Measurements from ENCODE around the gene ACSS1. TPM values are rescaled to one million over a fixed set of nuclear protein-coding genes. Genes with fewer than 3 reads are reported as not detected.

Gene ACSS1
- polyA plus RNA-seq, 2 of the 4 experiments (the other 2 are of a cell fraction) = 7.2 to 7.6 TPM

- TF ChIP-seq RAD21 (conservative IDR thresholded peaks at IDR 0.05 in 1 of 2, IDR thresholded peaks at IDR 0.05 in 1 of 2) (no peak), ATOH8 (CRISPR knock-in tag; IDR thresholded peaks at IDR 0.05; ENCODE audit: low read depth) (no peak), JUN (IDR thresholded peaks at IDR 0.05) (no peak), TP53 (CRISPR knock-in tag; IDR thresholded peaks at IDR 0.05) (no peak)
Observed at GRCh38 chr20:25016471-25016870, 41.5 kb downstream of the ACSS1 start (continued).

- no peaks in the 10 kb centered on the region for H3K4me1 ChIP-seq
- 90% methylated on average over 11 of the region's 11 CpGs for WGBS (ENCODE audit: missing lambda C conversion rate)
- H3K27ac ChIP-seq = no peak overlapping the region
- ATAC-seq = no peak
- ChIA-PET CTCF (interaction anchor here (0.5 to 14.2 kb wide), 3 partner anchors 19 to 419 kb away, joined by 3 to 113 read pairs (median 3); no protein-coding TSS in a partner anchor), POLR2A (no interaction called here)
- no peaks in the 10 kb centered on the region for H3K9me3 ChIP-seq
- TF ChIP-seq EP300 (IDR thresholded peaks at IDR 0.05) (no peak), CEBPB (IDR thresholded peaks at IDR 0.05) (no peak), EHMT2 (IDR thresholded peaks at IDR 0.05; ENCODE audit: low read depth) (no peak), TFCP2L1 (CRISPR knock-in tag; IDR thresholded peaks at IDR 0.05) (no peak), PBX3 (IDR thresholded peaks at IDR 0.05) (no peak), E2F6 (IDR thresholded peaks at IDR 0.05; ENCODE audit: borderline replicate concordance, low read depth) (no peak), CTCF (IDR thresholded peaks at IDR 0.05) (no peak), RCOR1 (IDR thresholded peaks at IDR 0.05; ENCODE audit: low read depth, low read length) (no peak), PHF8 (IDR thresholded peaks at IDR 0.05; ENCODE audit: borderline replicate concordance, low read depth) (no peak), RAD21 (conservative IDR thresholded peaks at IDR 0.05 in 1 of 2, IDR thresholded peaks at IDR 0.05 in 1 of 2) (no peak), ATOH8 (CRISPR knock-in tag; IDR thresholded peaks at IDR 0.05; ENCODE audit: low read depth) (no peak)
- H3K4me3 ChIP-seq = no peak overlapping the region
- DNase-seq (ENCODE audit: low read depth in 1 of 2, low spot score in 1 of 2) = no peak
- no peak overlapping the region for H3K4me2 ChIP-seq
- FAIRE-seq = no peak
Observed at GRCh38 chr20:25015986-25016385, 42.0 kb downstream of the ACSS1 start.

GRCh38 chr20:25014816-25015215 lies 43.1 kb downstream of the ACSS1 start:
- 75% methylated on average over 11 of the region's 11 CpGs for WGBS (ENCODE audit: missing lambda C conversion rate)
- CTCF ChIA-PET = interaction anchor here (14.2 kb wide), 1 partner anchor 18 kb away, joined by 113 read pairs; no protein-coding TSS in a partner anchor
- no peaks in the 10 kb centered on the region for H3K4me1 ChIP-seq

More at GRCh38 chr20:25014816-25015215, 43.1 kb downstream of the ACSS1 start:
- no peak for TF ChIP-seq KDM5A (IDR thresholded peaks at IDR 0.05)
- no peak for ATAC-seq
- H3K4me2 ChIP-seq = no peak overlapping the region
- FAIRE-seq = no peak
- no peak overlapping the region for H3K4me3 ChIP-seq
- POLR2A ChIA-PET = no interaction called here
- no peak overlapping the region for H3K27ac ChIP-seq
- no peaks in the 10 kb centered on the region for H3K9me3 ChIP-seq
- DNase-seq (ENCODE audit: low read depth in 1 of 2, low spot score in 1 of 2) = no peak

Measured in A549 (cell line).